ENCODE results near the gene CALCOCO1. TPM values are rescaled to one million over a fixed set of nuclear protein-coding genes. Genes with fewer than 3 reads are reported as not detected.
A peak's percentile ranks its signal among the peaks of the same experiment; 100 is the strongest.

Gene CALCOCO1
- polyA plus RNA-seq, 1 donor from 2014 or later: 169 TPM

DNA sequence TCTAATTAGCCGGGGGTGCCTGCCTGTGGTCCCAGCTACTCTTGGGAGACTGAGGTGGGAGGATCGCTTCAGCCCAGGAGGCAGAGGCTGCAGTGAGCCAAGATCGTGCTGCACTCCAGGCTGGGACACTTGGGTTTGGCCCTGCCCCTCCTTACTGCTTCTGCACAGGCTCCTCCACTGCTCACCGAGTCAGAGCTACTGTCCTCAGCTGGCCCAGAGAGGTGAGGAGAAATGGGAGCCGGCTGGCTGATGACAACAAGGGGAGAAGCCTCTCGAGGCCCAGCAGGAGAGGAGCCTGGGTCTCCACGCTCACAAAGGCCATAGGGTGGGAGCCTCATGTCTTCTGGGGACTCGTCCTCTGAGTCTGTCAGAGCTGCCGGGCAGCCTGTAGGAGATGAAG lies 13.7 kb downstream of the CALCOCO1 start:
- Histone ChIP-seq H2AFZ (ENCODE audit: low read depth, low read length) (no peak overlapping the region), H3K79me2 (replicated peaks; ENCODE audit: insufficient read depth, low read length) (no peaks in the 10 kb centered on the region), H3K36me3 (ENCODE audit: insufficient read depth, low read length) (peaks cover 15% of the 10 kb centered on the region), H3K27me3 (ENCODE audit: insufficient read depth, low read depth, low read length) (no peaks in the 10 kb centered on the region), H4K20me1 (ENCODE audit: insufficient read depth) (no peaks in the 10 kb centered on the region), H3K27ac (ENCODE audit: low read length) (peak overlapping the region; percentile 96), H3K9ac (ENCODE audit: low read length) (peak overlapping the region; percentile 76), H3K9me2 (ENCODE audit: insufficient read depth, low read length) (no peaks in the 10 kb centered on the region), H3K4me2 (ENCODE audit: low read length) (no peak overlapping the region), H3F3A (ENCODE audit: insufficient read depth, low read length, poor library complexity, severe bottlenecking) (peaks cover 16% of the 10 kb centered on the region), H3K9me3 (ENCODE audit: low read length) (no peaks in the 10 kb centered on the region), H3K4me3 (ENCODE audit: low read length) (no peak overlapping the region)
- TF ChIP-seq TAF1 (IDR thresholded peaks at IDR 0.05; ENCODE audit: low read depth): no peak
- TF ChIP-seq, protein P1, sequence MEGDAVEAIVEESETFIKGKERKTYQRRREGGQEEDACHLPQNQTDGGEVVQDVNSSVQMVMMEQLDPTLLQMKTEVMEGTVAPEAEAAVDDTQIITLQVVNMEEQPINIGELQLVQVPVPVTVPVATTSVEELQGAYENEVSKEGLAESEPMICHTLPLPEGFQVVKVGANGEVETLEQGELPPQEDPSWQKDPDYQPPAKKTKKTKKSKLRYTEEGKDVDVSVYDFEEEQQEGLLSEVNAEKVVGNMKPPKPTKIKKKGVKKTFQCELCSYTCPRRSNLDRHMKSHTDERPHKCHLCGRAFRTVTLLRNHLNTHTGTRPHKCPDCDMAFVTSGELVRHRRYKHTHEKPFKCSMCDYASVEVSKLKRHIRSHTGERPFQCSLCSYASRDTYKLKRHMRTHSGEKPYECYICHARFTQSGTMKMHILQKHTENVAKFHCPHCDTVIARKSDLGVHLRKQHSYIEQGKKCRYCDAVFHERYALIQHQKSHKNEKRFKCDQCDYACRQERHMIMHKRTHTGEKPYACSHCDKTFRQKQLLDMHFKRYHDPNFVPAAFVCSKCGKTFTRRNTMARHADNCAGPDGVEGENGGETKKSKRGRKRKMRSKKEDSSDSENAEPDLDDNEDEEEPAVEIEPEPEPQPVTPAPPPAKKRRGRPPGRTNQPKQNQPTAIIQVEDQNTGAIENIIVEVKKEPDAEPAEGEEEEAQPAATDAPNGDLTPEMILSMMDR (IDR thresholded peaks at IDR 0.05; ENCODE audit: poor library complexity, severe bottlenecking): no peak

DNA sequence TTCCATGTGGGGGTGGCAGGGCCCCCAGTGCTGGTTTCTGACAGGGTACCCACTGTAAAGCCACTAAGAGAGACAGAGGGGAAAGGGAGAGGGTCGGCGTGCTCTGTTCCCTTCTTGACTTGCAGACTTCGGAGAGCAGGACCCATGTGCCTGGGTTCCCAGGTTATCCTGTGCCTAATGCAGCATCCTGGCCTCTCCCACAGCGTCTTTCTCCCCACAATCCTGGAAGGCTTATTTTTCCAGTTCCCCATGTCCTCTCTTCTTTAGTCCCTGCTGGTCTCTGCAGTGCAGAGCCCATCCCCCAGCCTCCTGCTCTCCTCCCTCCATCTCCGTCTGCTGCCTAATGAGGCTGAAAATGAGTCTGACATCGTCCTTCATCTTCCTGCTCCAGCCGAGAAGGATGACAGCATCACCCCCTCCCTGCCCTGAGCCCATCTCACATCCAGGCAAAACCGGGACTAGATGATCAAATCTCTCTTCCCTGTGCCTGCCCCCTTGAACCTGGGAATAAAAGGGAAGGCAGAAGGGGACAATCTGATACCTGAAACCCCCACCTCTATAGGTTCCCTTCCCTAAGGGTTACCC lies 15.1 kb downstream of the CALCOCO1 start:
- H3K27ac ChIP-seq (ENCODE audit: low read length): peak overlapping the region; percentile 96
- H3K4me2 ChIP-seq (ENCODE audit: low read length): peak overlapping the region; percentile 71
- H3K36me3 ChIP-seq (ENCODE audit: insufficient read depth, low read length): peaks cover 15% of the 10 kb centered on the region
- H4K20me1 ChIP-seq (ENCODE audit: insufficient read depth): no peaks in the 10 kb centered on the region
- H3K9me2 ChIP-seq (ENCODE audit: insufficient read depth, low read length): no peaks in the 10 kb centered on the region
- H3K4me3 ChIP-seq (ENCODE audit: low read length): peak overlapping the region; percentile 43
- H3K27me3 ChIP-seq (ENCODE audit: insufficient read depth, low read depth, low read length): no peaks in the 10 kb centered on the region
- H3K79me2 ChIP-seq (replicated peaks; ENCODE audit: insufficient read depth, low read length): no peaks in the 10 kb centered on the region
- TF ChIP-seq EZH2 (IDR thresholded peaks at IDR 0.05; ENCODE audit: borderline replicate concordance, insufficient read depth, low read length, poor library complexity, severe bottlenecking) (no peak), SMC3 (conservative IDR thresholded peaks at IDR 0.05; ENCODE audit: poor library complexity) (peak; percentile 57), MXI1 (conservative IDR thresholded peaks at IDR 0.05; ENCODE audit: poor library complexity, severe bottlenecking) (no peak), TAF1 (IDR thresholded peaks at IDR 0.05; ENCODE audit: low read depth) (peak; percentile 81), RAD21 (conservative IDR thresholded peaks at IDR 0.05) (peak; percentile 45), POLR2AphosphoS5 (IDR thresholded peaks at IDR 0.05) (peak; percentile 81), EP300 (conservative IDR thresholded peaks at IDR 0.05; ENCODE audit: poor library complexity, severe bottlenecking) (peak; percentile 86)
- TF ChIP-seq, protein P2, sequence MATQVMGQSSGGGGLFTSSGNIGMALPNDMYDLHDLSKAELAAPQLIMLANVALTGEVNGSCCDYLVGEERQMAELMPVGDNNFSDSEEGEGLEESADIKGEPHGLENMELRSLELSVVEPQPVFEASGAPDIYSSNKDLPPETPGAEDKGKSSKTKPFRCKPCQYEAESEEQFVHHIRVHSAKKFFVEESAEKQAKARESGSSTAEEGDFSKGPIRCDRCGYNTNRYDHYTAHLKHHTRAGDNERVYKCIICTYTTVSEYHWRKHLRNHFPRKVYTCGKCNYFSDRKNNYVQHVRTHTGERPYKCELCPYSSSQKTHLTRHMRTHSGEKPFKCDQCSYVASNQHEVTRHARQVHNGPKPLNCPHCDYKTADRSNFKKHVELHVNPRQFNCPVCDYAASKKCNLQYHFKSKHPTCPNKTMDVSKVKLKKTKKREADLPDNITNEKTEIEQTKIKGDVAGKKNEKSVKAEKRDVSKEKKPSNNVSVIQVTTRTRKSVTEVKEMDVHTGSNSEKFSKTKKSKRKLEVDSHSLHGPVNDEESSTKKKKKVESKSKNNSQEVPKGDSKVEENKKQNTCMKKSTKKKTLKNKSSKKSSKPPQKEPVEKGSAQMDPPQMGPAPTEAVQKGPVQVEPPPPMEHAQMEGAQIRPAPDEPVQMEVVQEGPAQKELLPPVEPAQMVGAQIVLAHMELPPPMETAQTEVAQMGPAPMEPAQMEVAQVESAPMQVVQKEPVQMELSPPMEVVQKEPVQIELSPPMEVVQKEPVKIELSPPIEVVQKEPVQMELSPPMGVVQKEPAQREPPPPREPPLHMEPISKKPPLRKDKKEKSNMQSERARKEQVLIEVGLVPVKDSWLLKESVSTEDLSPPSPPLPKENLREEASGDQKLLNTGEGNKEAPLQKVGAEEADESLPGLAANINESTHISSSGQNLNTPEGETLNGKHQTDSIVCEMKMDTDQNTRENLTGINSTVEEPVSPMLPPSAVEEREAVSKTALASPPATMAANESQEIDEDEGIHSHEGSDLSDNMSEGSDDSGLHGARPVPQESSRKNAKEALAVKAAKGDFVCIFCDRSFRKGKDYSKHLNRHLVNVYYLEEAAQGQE (IDR thresholded peaks at IDR 0.05; ENCODE audit: borderline replicate concordance): peak; percentile 94
- TF ChIP-seq, protein P1 (IDR thresholded peaks at IDR 0.05; ENCODE audit: poor library complexity, severe bottlenecking): no peak
- no peak overlapping the region for H2AFZ ChIP-seq (ENCODE audit: low read depth, low read length)
- peak overlapping the region; percentile 76 for H3K9ac ChIP-seq (ENCODE audit: low read length)
- H3K9me3 ChIP-seq (ENCODE audit: low read length): no peaks in the 10 kb centered on the region
- H3F3A ChIP-seq (ENCODE audit: insufficient read depth, low read length, poor library complexity, severe bottlenecking): peaks cover 16% of the 10 kb centered on the region

All from neural cell (in vitro differentiated cells).